Astrocyte (in vitro differentiated cells and primary cell): Measurements from ENCODE around the gene ELMO1. TPM values are rescaled to one million over a fixed set of nuclear protein-coding genes. Genes with fewer than 3 reads are reported as not detected.

Experiments used
- DNase-seq: peaks from one replicate; pipeline ENCODE4 v3.0.0-alpha.2; 2010; ENCODE audit warnings: low read depth
- FAIRE-seq: peaks from 2 replicates; lab custom pipeline; 2011; peaks lifted over from hg19 to GRCh38; lab: Jason Lieb, UNC
- H2AFZ ChIP-seq: 2 replicates; pipeline ENCODE4 v1.6.0; 2012; ENCODE audit warnings: low read depth, low read length, inconsistent platforms
- H3K27ac ChIP-seq: 2 replicates; pipeline ENCODE4 v1.5.1; 2011; ENCODE audit warnings: low read depth, low read length, inconsistent platforms
- H3K27me3 ChIP-seq: 2 replicates; pipeline ENCODE4 v1.6.0; 2011; ENCODE audit warnings: low read length, inconsistent platforms; ENCODE audit not compliant: insufficient read depth
- H3K36me3 ChIP-seq: 2 replicates; pipeline ENCODE4 v1.5.1; 2011; ENCODE audit warnings: low read length, inconsistent platforms; ENCODE audit not compliant: insufficient read depth
- H3K4me1 ChIP-seq: 2 replicates; pipeline ENCODE4 v1.5.1; 2011; ENCODE audit warnings: low read length, inconsistent platforms; ENCODE audit not compliant: insufficient read depth
- H3K4me2 ChIP-seq: 2 replicates; pipeline ENCODE4 v1.6.0; 2012; ENCODE audit warnings: low read length, inconsistent platforms
- H3K4me3 ChIP-seq: 2 replicates; pipeline ENCODE4 v1.5.1; 2011; ENCODE audit warnings: low read depth, mild to moderate bottlenecking, low read length, inconsistent platforms; ENCODE audit not compliant: insufficient read depth
- H3K79me2 ChIP-seq: 2 replicates; pipeline ENCODE4 v1.6.0; 2012; ENCODE audit warnings: mild to moderate bottlenecking, low read length, inconsistent platforms; ENCODE audit not compliant: insufficient read depth
- H3K9ac ChIP-seq: 2 replicates; pipeline ENCODE4 v1.6.0; 2012; ENCODE audit warnings: mild to moderate bottlenecking, low read length, inconsistent platforms
- H3K9me3 ChIP-seq: 2 replicates; pipeline ENCODE4 v1.5.1; 2012; ENCODE audit warnings: low read depth, mild to moderate bottlenecking, low read length, inconsistent platforms; ENCODE audit not compliant: insufficient read depth
- H4K20me1 ChIP-seq: 2 replicates; pipeline ENCODE4 v1.6.0; 2012; ENCODE audit warnings: low read length, inconsistent platforms; ENCODE audit not compliant: insufficient read depth
- H3K27ac Mint-ChIP-seq: one replicate; pipeline ENCODE4 v1.8.0; 2021; ENCODE audit warnings: mild to moderate bottlenecking, mixed read lengths; ENCODE audit not compliant: unreplicated experiment
- H3K27me3 Mint-ChIP-seq: one replicate; pipeline ENCODE4 v1.8.0; 2021; ENCODE audit warnings: low read depth, mixed read lengths; ENCODE audit not compliant: unreplicated experiment
- H3K36me3 Mint-ChIP-seq: one replicate; pipeline ENCODE4 v1.8.0; 2021; ENCODE audit warnings: low read depth, mixed read lengths; ENCODE audit not compliant: unreplicated experiment
- H3K4me1 Mint-ChIP-seq: one replicate; pipeline ENCODE4 v1.8.0; 2021; ENCODE audit warnings: low read depth, mixed read lengths; ENCODE audit not compliant: unreplicated experiment
- H3K4me3 Mint-ChIP-seq: one replicate; pipeline ENCODE4 v1.8.0; 2021; ENCODE audit warnings: mild to moderate bottlenecking, moderate library complexity, mixed read lengths; ENCODE audit not compliant: unreplicated experiment
- H3K9me3 Mint-ChIP-seq: one replicate; pipeline ENCODE4 v1.8.0; 2021; ENCODE audit warnings: mild to moderate bottlenecking, mixed read lengths; ENCODE audit not compliant: unreplicated experiment
- CTCF ChIP-seq: IDR thresholded peaks from 2 replicates; pipeline ENCODE4 v1.5.1; 2011; ENCODE audit warnings: low read depth, mild to moderate bottlenecking, inconsistent platforms, low read length, moderate library complexity; ENCODE audit not compliant: insufficient read depth
- EZH2 ChIP-seq: IDR thresholded peaks from 2 replicates; pipeline ENCODE4 v1.6.1; 2012; ENCODE audit warnings: mild to moderate bottlenecking, low read length, inconsistent platforms; ENCODE audit not compliant: insufficient read depth
- total RNA-seq: library from RNA; stranded (reverse); gene quantifications from 2 replicates; pipeline ENCODE4 v1.2.1, GENCODE V29; 2021

ELMO1 gene
- total RNA-seq, 1 donor from 2014 or later: 20.4 TPM

DNA sequence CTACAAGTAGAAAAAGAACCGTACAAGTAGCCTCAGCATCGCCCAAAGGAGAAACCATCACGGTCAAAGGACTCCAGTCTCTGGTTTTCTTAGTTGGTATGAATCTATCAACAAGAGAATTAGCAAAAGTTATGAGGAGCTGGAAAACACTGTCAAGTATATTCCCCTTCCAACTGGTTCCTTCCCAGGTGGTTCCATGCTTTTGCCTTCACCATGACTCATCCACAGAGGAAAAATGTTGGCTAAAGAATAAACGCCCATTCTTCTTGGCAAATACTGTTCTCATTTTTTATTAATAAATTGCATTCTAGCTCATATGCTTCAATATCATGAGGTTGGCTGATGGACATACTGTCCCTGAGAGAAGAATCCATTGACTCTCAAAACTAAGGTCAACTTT is 6.4 kb downstream of the ELMO1 start:
- TF ChIP-seq CTCF (no peak), EZH2 (no peak)
- H3K79me2 ChIP-seq: no peaks in the 10 kb centered on the region
- H3K27me3 Mint-ChIP-seq: no peaks in the 10 kb centered on the region
- no peak overlapping the region for H3K4me3 ChIP-seq
- peaks cover 15% of the 10 kb centered on the region for H3K4me1 Mint-ChIP-seq
- no peak overlapping the region for H3K27ac Mint-ChIP-seq
- H3K4me2 ChIP-seq: no peak overlapping the region
- no peak for FAIRE-seq
- no peaks in the 10 kb centered on the region for H3K36me3 ChIP-seq
- peaks cover under 1% of the 10 kb centered on the region for H3K4me1 ChIP-seq
- no peak for DNase-seq
- no peaks in the 10 kb centered on the region for H3K27me3 ChIP-seq
- H3K4me3 Mint-ChIP-seq: no peak overlapping the region
- no peak overlapping the region for H2AFZ ChIP-seq
- no peak overlapping the region for H3K9ac ChIP-seq
- H3K9me3 Mint-ChIP-seq: no peaks in the 10 kb centered on the region
- H3K36me3 Mint-ChIP-seq: no peaks in the 10 kb centered on the region
- no peak overlapping the region for H3K27ac ChIP-seq
- no peaks in the 10 kb centered on the region for H4K20me1 ChIP-seq
- H3K9me3 ChIP-seq: no peaks in the 10 kb centered on the region

GRCh38 chr7:37441816-37442215 is 6.8 kb downstream of the ELMO1 start:
- H3K36me3 Mint-ChIP-seq: no peaks in the 10 kb centered on the region
- no peaks in the 10 kb centered on the region for H3K4me1 ChIP-seq
- no peaks in the 10 kb centered on the region for H3K79me2 ChIP-seq
- no peaks in the 10 kb centered on the region for H3K9me3 ChIP-seq
- H2AFZ ChIP-seq: no peak overlapping the region
- H3K9ac ChIP-seq: no peak overlapping the region
- H3K4me3 ChIP-seq: no peak overlapping the region
- no peak overlapping the region for H3K27ac Mint-ChIP-seq
- no peaks in the 10 kb centered on the region for H3K27me3 ChIP-seq
- no peaks in the 10 kb centered on the region for H3K36me3 ChIP-seq
- H4K20me1 ChIP-seq: no peaks in the 10 kb centered on the region
- no peaks in the 10 kb centered on the region for H3K27me3 Mint-ChIP-seq
- DNase-seq (no peak), FAIRE-seq (no peak)
- H3K4me2 ChIP-seq: no peak overlapping the region
- no peaks in the 10 kb centered on the region for H3K9me3 Mint-ChIP-seq
- no peak overlapping the region for H3K4me3 Mint-ChIP-seq
- TF ChIP-seq CTCF (no peak), EZH2 (no peak)
- H3K27ac ChIP-seq: no peak overlapping the region
- peaks cover 13% of the 10 kb centered on the region for H3K4me1 Mint-ChIP-seq

DNA sequence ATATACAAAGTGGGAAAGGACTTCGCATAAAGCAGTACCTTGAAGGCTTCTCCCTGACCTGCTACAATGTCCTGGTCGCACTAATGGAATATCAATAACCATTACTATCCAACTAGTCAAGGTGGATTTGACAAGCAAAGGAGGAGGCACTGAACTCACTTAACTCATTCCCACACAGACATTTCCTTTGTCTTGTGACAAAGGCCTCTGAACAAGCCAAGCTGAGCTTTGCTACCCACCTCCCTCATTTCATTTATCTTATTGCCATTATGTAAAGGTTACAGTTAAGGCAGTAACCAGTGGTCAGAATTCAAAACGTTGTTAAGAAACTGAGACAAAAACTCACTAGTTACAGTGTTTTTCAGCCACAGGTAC is 7.3 kb downstream of the ELMO1 start:
- no peaks in the 10 kb centered on the region for H4K20me1 ChIP-seq
- H3K27me3 ChIP-seq: no peaks in the 10 kb centered on the region
- H3K9me3 ChIP-seq: no peaks in the 10 kb centered on the region
- Mint-ChIP-seq H3K36me3 (no peaks in the 10 kb centered on the region), H3K27ac (no peak overlapping the region), H3K4me3 (no peak overlapping the region), H3K27me3 (no peaks in the 10 kb centered on the region), H3K4me1 (peaks cover 9% of the 10 kb centered on the region), H3K9me3 (no peaks in the 10 kb centered on the region)
- no peak for DNase-seq
- no peak overlapping the region for H3K4me3 ChIP-seq
- no peaks in the 10 kb centered on the region for H3K4me1 ChIP-seq
- no peak overlapping the region for H3K9ac ChIP-seq
- no peak for FAIRE-seq
- no peaks in the 10 kb centered on the region for H3K79me2 ChIP-seq
- no peak overlapping the region for H3K4me2 ChIP-seq
- no peak for TF ChIP-seq EZH2
- no peak for TF ChIP-seq CTCF
- no peaks in the 10 kb centered on the region for H3K36me3 ChIP-seq
- no peak overlapping the region for H2AFZ ChIP-seq
- no peak overlapping the region for H3K27ac ChIP-seq
